Heart left ventricle (tissue), 16 donors: ENCODE results near the gene DIP2B. TPM values are rescaled to one million over a fixed set of nuclear protein-coding genes. Genes with fewer than 3 reads are reported as not detected.

Experiments used
- ATAC-seq, 4 donors: fragments of 200-7000 bp; cut with Tn5 transposase; one replicate each; pipeline ENCODE4 v1.9.1; 2020 to 2022; ENCODE audit warnings: moderate library complexity in 4 of 4, mild to moderate bottlenecking in 3 of 4, moderate number of reproducible peaks in 1 of 4
- DNase-seq, 5 donors: peaks; one replicate each; pipeline ENCODE4 v3.0.0-alpha.2; 2020
- H3K27ac ChIP-seq, 12 donors: fragments of 200-600 bp; sonication (generic) in 4 of 12; one replicate each; pipeline versions ENCODE4 v1.5.0 to v1.8.0; 2016 to 2022; ENCODE audit warnings: mild to moderate bottlenecking in 2 of 12
- H3K27me3 ChIP-seq, 9 donors: fragments of 200-600 bp; sonication (generic) in 2 of 9; one replicate each; pipeline versions ENCODE4 v1.5.1 to v1.8.0; 2016 to 2022; ENCODE audit warnings: mild to moderate bottlenecking in 3 of 9
- H3K36me3 ChIP-seq, 9 donors: fragments of 200-600 bp; sonication (generic) in 2 of 9; one replicate each; pipeline versions ENCODE4 v1.5.0 to v1.8.0; 2018 to 2022; ENCODE audit warnings: mild to moderate bottlenecking in 2 of 9
- H3K4me1 ChIP-seq, 12 donors: fragments of 200-600 bp; sonication (generic) in 4 of 12; one replicate each; pipeline versions ENCODE4 v1.5.0 to v1.8.0; 2016 to 2022; ENCODE audit warnings: mild to moderate bottlenecking in 3 of 12
- H3K4me3 ChIP-seq, 12 donors: fragments of 200-600 bp; sonication (generic) in 4 of 12; one replicate each; pipeline versions ENCODE4 v1.5.0 to v1.8.0; 2017 to 2022; ENCODE audit warnings: mild to moderate bottlenecking in 9 of 12, moderate library complexity in 4 of 12
- H3K9me3 ChIP-seq, 12 donors: fragments of 200-600 bp; sonication (generic) in 4 of 12; one replicate each; pipeline versions ENCODE4 v1.5.0 to v1.8.0; 2016 to 2022; ENCODE audit warnings: mild to moderate bottlenecking in 1 of 12
- POLR2A ChIP-seq, 2 donors: fragments of 450-650 bp; IDR thresholded peaks; one replicate each; pipeline ENCODE4 v1.6.1; 2017; ENCODE audit warnings: antibody characterized with exemption in 2 of 2, mild to moderate bottlenecking in 2 of 2, moderate library complexity in 2 of 2
- WGBS, 4 donors: extraction: QIAGEN DNeasy Blood & Tissue Kit in 2 of 4; methylation state at CpG; one replicate each; pipeline versions ENCODE4 v1.1.5 to v1.1.7; 2013 to 2018; 5-methylcytosine and 5-hydroxymethylcytosine counted together
- intact Hi-C, 10 donors: fragments of 100-400 bp; cut with DNase I; formaldehyde crosslinking; loops; one replicate each; pipeline versions ENCODE4 v1.11.1 to v1.14.2; 2022
- polyA plus RNA-seq, 2 donors: library from polyadenylated mRNA; stranded (reverse); fragments of 200-250 nt; gene quantifications; one replicate each; pipeline ENCODE4 v1.2.3, GENCODE V29; 2013
- total RNA-seq, 9 donors: library from RNA; depleted of rRNA in 2 of 9; stranded (reverse); fragments of >200 nt in 2 of 9; fragmentation: NEBNext Ultra II Directional in 3 of 9; extraction: Animal tissue kit (Norgen Biotek cat#: 25700) in 3 of 9; gene quantifications; one replicate each; pipeline versions ENCODE4 v1.1.0 to v1.2.4, GENCODE V29; 2016 to 2023
- TF ChIP-seq, protein P1 (sequence below), 12 donors: fragments of 200-600 bp; sonication (generic) in 4 of 12; IDR thresholded peaks; one replicate each; pipeline versions ENCODE4 v1.5.0 to v1.8.0; 2018 to 2022; ENCODE audit warnings: antibody characterized with exemption in 12 of 12, mild to moderate bottlenecking in 5 of 12
- donor health status: ischemic (EF 13 %, LVEDD 7.1; RV severe dilation, severe dysfunction).
- donor health status: healthy with polysubstance abuse.
- donor health status: DM: no; HTN: yes; CAD: no.
- donor health status: DM: no; HTN: no; CAD: no.
- donor health status: ischemic (EF 25% LVEDD 6.9; RV normal size, moderate dysfunction).
- donor health status: ischemic (EF 25% LVEDD 5.7; RV mildly dilated, moderate dysfunction).
- donor health status: healthy.
- donor health status: DM: yes; HTN: yes; CAD: no.
- donor health status: ischemic (EF 35%, LVEDD 5.7; RV mildly dilated, moderate dysfunction).
- donor health status: nonischemic (EF 11% LVEDD 7.7; RV severe dilation, severe dysfunction).
- donor health status: DM: yes; HTN: yes; CAD: no.
- donor health status: PGD.
- donor health status: ischemic (EF 29% LVEDD 5.4; RV normal size, mild dysfunction).
- donor health status: nonischemic (EF 23%, LVEDD 6.1; RV moderate dilation, normal function).

Gene DIP2B
- total and polyA plus RNA-seq, 11 donors = 3.4 to 25.0 (median 16.7) TPM

DNA sequence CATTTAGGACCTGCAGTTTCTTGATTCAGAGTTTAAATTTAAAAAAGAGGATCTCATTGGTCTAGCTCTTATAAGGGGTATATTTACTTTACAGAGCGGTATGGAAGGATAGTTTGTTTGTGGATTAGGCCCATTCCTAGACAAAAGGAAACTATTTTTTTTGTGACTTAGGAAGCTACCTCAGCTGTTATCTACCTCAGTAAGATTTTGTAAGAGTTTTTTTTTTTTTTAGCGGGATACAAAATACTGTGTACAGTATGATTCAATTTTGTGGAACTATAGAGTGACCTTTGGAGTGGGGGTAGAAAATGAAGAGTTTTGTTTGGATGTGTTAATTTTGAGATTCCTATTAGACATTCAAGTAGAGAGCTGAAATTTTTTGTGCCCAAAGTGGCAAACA lies 154.5 kb downstream of the DIP2B start:
- TF ChIP-seq POLR2A (IDR thresholded peaks at IDR 0.05) = no peak
- TF ChIP-seq, protein P1, sequence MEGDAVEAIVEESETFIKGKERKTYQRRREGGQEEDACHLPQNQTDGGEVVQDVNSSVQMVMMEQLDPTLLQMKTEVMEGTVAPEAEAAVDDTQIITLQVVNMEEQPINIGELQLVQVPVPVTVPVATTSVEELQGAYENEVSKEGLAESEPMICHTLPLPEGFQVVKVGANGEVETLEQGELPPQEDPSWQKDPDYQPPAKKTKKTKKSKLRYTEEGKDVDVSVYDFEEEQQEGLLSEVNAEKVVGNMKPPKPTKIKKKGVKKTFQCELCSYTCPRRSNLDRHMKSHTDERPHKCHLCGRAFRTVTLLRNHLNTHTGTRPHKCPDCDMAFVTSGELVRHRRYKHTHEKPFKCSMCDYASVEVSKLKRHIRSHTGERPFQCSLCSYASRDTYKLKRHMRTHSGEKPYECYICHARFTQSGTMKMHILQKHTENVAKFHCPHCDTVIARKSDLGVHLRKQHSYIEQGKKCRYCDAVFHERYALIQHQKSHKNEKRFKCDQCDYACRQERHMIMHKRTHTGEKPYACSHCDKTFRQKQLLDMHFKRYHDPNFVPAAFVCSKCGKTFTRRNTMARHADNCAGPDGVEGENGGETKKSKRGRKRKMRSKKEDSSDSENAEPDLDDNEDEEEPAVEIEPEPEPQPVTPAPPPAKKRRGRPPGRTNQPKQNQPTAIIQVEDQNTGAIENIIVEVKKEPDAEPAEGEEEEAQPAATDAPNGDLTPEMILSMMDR (IDR thresholded peaks at IDR 0.05) = no peak
- WGBS, 4 donors = 88 to 94% (median 91%) methylated on average over 2 of the region's 2 CpGs
- DNase-seq (no peak), ATAC-seq (no peak)
- Histone ChIP-seq H3K27ac (no peak overlapping the region), H3K27me3 (no peaks in the 10 kb centered on the region), H3K4me1 (no peaks in the 10 kb centered on the region), H3K36me3 (peaks cover 0 to 21% (median 0%) of the 10 kb centered on the region in 9 donors), H3K9me3 (no peaks in the 10 kb centered on the region), H3K4me3 (no peak overlapping the region)
- intact Hi-C loops = no loop called here

DNA sequence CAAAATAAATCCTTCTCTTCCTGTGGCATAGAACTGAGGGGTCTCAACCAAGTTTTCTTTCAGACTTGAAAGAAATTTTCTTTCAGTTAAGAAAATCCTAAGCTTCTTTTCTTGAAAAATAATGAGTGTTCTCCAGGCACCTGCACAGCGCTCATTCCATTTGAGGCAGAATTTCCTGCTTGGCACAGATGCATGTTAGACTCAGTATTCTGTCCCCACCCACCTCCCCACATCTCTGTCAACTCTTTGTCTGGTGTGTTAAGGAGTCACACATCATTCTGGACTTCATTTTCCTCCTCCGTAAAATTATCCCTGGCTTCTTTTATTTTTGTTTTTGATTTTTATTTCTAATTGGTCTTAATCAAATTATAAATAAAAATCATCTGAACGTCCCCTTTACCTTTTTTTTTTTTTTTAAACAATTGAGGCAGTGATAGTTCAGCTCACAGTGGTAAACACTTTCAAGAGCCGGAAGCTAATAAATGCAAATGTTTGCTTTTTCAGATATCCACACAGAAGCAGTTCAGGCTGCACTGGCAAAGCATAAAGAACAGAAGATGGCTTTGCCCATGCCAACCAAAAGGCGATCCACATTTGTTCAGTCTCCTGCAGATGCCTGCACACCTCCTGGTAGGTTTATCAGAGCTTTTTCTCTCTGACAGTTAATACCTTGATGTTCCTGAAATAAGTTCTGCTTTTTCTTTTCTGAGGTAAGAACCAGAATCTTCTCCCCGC lies 155.1 kb downstream of the DIP2B start:
- no peak for DNase-seq
- Histone ChIP-seq H3K4me1 (no peaks in the 10 kb centered on the region), H3K4me3 (no peak overlapping the region), H3K27me3 (no peaks in the 10 kb centered on the region), H3K36me3 (peaks cover 0 to 21% (median 0%) of the 10 kb centered on the region in 9 donors), H3K9me3 (no peaks in the 10 kb centered on the region), H3K27ac (no peak overlapping the region)
- TF ChIP-seq, protein P1 (IDR thresholded peaks at IDR 0.05) = no peak
- TF ChIP-seq POLR2A (IDR thresholded peaks at IDR 0.05) = no peak
- intact Hi-C loops = no loop called here
- WGBS, 4 donors = 80 to 85% (median 82%) methylated on average over 6 of the region's 6 CpGs
- ATAC-seq = no peak

DNA sequence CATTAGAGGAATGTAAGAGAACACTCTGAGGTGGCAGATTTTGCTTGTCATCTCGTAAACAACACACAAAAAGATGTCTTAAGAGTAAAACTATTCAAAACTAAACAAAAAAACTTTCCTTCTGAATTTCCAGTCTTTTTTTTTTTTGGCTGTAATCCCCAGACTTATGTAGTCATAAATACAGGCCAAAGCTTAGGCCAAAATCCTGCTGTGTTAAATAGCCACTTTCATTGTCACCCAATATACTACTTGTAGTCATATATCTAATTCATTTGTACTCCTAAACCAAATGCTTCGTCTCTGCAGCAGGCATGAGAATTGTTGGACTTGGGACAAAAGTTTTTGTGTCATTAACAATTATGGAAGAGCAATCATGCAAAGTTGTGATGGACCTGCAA lies 155.6 kb downstream of the DIP2B start:
- ATAC-seq = no peak
- Histone ChIP-seq H3K36me3 (peaks cover 0 to 21% (median 0%) of the 10 kb centered on the region in 9 donors), H3K27me3 (no peaks in the 10 kb centered on the region), H3K9me3 (no peaks in the 10 kb centered on the region), H3K4me1 (no peaks in the 10 kb centered on the region), H3K27ac (no peak overlapping the region), H3K4me3 (no peak overlapping the region)
- WGBS, 4 donors = 79 to 85% (median 84%) methylated on average over 2 of the region's 2 CpGs
- TF ChIP-seq, protein P1 (IDR thresholded peaks at IDR 0.05) = no peak
- TF ChIP-seq POLR2A (IDR thresholded peaks at IDR 0.05) = no peak
- intact Hi-C loops = no loop called here
- no peak for DNase-seq

DNA sequence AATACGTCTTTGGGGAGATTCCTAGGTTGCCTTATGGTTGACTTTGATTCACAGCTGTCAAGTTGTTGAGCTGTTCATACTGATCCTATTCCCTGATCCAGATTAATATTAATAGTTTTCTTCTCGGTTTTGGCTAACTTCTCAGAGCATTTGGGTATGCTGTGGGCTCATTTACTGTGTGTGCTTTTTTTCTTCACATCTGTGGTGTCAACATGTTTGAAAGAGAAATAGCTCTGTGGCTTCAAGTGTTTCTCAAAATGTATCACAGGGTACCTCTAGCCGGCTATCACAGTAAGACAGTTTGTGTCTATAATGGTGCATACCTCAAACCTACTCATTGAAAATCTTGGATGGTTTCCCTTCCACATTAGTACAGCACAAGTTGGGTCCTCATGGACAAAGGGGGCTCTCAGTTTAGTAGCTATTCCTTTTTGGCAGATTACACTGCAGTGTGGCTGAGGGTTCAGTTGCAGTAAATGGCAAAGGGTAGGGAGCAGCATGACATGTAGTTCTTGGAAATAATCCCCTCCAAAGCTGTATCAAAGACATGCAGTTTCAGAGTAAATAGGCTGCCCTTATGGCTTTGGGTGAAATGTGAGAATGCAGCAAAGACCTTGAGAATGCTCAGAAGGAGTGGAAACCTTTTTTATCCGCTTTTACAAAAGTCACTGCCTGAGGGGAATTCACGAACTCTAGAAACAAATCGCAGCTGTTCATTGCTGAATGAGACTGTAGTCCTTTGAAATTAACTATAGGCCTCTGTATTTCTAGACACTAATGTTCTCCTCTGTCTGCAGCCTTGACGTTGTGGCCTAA lies 156.7 kb downstream of the DIP2B start:
- Histone ChIP-seq H3K9me3 (no peaks in the 10 kb centered on the region), H3K27ac (no peak overlapping the region), H3K27me3 (no peaks in the 10 kb centered on the region), H3K36me3 (peaks cover 0 to 21% (median 0%) of the 10 kb centered on the region in 9 donors), H3K4me3 (no peak overlapping the region), H3K4me1 (no peaks in the 10 kb centered on the region)
- no peak for TF ChIP-seq POLR2A (IDR thresholded peaks at IDR 0.05)
- TF ChIP-seq, protein P1 (IDR thresholded peaks at IDR 0.05) = no peak
- no peak for ATAC-seq
- 67 to 78% (median 71%) methylated on average over 7 of the region's 7 CpGs for WGBS, 4 donors
- no peak for DNase-seq
- intact Hi-C loops = no loop called here
